ENCODE data around the gene EFNA4.

DNA sequence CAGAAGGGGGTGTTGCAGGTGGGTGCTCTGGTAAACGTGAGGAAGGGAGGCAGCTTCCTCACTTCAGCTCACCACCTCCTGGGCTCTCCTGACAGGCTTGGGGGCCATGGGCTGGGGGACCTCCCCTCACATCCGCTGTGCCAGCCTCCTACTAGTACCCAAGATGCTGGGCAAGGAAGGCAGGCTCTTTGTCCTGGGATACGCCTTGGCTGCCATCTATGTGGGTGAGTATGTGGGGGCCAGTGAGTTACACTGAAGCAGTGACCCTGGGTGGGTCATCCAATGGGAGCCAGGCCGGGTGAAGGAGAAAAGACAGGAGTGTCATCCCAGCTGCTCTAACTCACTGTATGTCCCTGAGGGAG lies 24.3 kb upstream of the EFNA4 start:
- TF ChIP-seq POLR2A (IDR thresholded peaks at IDR 0.05) (no peak), CTCF (IDR thresholded peaks at IDR 0.05) (no peak)

Measured in testis (tissue), 2 donors.